KBM-7 (cell line): ENCODE data around the gene MAGI1.
"Not testable (repeated sequence)": the region's sequence is repeated elsewhere in the genome, so short reads cannot be mapped to it uniquely, and the experiment has no call there.

ENCODE experiments used
- DNase-seq: peaks from one replicate; pipeline ENCODE4 v3.0.0-alpha.2; 2015
- in situ Hi-C: fragments of 300-500 bp; cut with MboI; formaldehyde crosslinking; loops from 2 replicates; pipeline ENCODE4 v1.14.3; 2020; ENCODE audit warnings: low sequenced_read_pairs, low pct_unique_long_range_greater_than_20kb, mixed read lengths

The MAGI1 gene

GRCh38 chr3:65871305-65872141, 167.2 kb downstream of the MAGI1 start:
- in situ Hi-C loops: no loop called here
- DNase-seq: no peak

GRCh38 chr3:65869798-65870197, 168.9 kb downstream of the MAGI1 start:
- in situ Hi-C loops: no loop called here
- no peak for DNase-seq

- in situ Hi-C loops: no loop called here
- DNase-seq: no peak
These were observed 171.1 kb downstream of the MAGI1 start for GRCh38 chr3:65867463-65868210.

- DNase-seq: no peak
- in situ Hi-C loops: no loop called here
These were observed 174.3 kb downstream of the MAGI1 start for GRCh38 chr3:65864357-65864904.

GRCh38 chr3:65861718-65862117, 177.0 kb downstream of the MAGI1 start:
- in situ Hi-C loops: no loop called here
- no peak for DNase-seq

- DNase-seq, in situ Hi-C loops: not testable (repeated sequence)
These were observed 179.1 kb downstream of the MAGI1 start for GRCh38 chr3:65859612-65860011.

GRCh38 chr3:65858749-65859148, 180.0 kb downstream of the MAGI1 start:
- DNase-seq: no peak
- in situ Hi-C loops: no loop called here

- DNase-seq: no peak
- in situ Hi-C loops: no loop called here
These were observed 181.4 kb downstream of the MAGI1 start for GRCh38 chr3:65857327-65857726.

- DNase-seq: no peak
- in situ Hi-C loops: no loop called here
These were observed 181.8 kb downstream of the MAGI1 start for GRCh38 chr3:65856907-65857306.

GRCh38 chr3:65855370-65856100, 183.2 kb downstream of the MAGI1 start:
- in situ Hi-C loops: no loop called here
- no peak for DNase-seq

- in situ Hi-C loops: no loop called here
- no peak for DNase-seq
These were observed 184.0 kb downstream of the MAGI1 start for GRCh38 chr3:65854606-65855304.

GRCh38 chr3:65851827-65852226, 186.9 kb downstream of the MAGI1 start:
- DNase-seq: no peak
- in situ Hi-C loops: no loop called here

GRCh38 chr3:65850261-65850660, 188.5 kb downstream of the MAGI1 start:
- in situ Hi-C loops: no loop called here
- DNase-seq: no peak

- in situ Hi-C loops: no loop called here
These were observed 190.7 kb downstream of the MAGI1 start for GRCh38 chr3:65848024-65848423.

GRCh38 chr3:65846936-65847335, 191.8 kb downstream of the MAGI1 start:
- in situ Hi-C loops: no loop called here
- no peak for DNase-seq

More at GRCh38 chr3:65848024-65848423, 190.7 kb downstream of the MAGI1 start:
- DNase-seq: no peak

GRCh38 chr3:65844370-65844769, 194.3 kb downstream of the MAGI1 start:
- in situ Hi-C loops: no loop called here
- DNase-seq: no peak

GRCh38 chr3:65843732-65844131, 195.0 kb downstream of the MAGI1 start:
- in situ Hi-C loops: no loop called here
- DNase-seq: no peak

- no peak for DNase-seq
- in situ Hi-C loops: no loop called here
These were observed 201.1 kb downstream of the MAGI1 start for GRCh38 chr3:65837604-65838003.

- no peak for DNase-seq
These were observed 202.7 kb downstream of the MAGI1 start for GRCh38 chr3:65836047-65836446.

More at GRCh38 chr3:65836047-65836446, 202.7 kb downstream of the MAGI1 start:
- in situ Hi-C loops: no loop called here
